T-helper 2 cell treated with Interferon-gamma antibody and Interleukin-4, amounts not matched to agents 100 ng/mL and 5 ng/mL, for 36 hours (primary cell): ENCODE results near the gene GHRHR. TPM values are rescaled to one million over a fixed set of nuclear protein-coding genes. Genes with fewer than 3 reads are reported as not detected.

ENCODE experiments used
- intact Hi-C: fragments of 100-400 bp; cut with micrococcal nuclease; formaldehyde crosslinking; loops from one replicate; pipeline ENCODE4 v1.15.1; 2023
- total RNA-seq: library from RNA; stranded (reverse); gene quantifications from 2 replicates; pipeline ENCODE4 v1.2.3, GENCODE V29; 2022

The GHRHR gene
- total RNA-seq, 1 donor from 2014 or later: not detected

GRCh38 chr7:31003097-31003496 is 39.3 kb downstream of the GHRHR start:
- intact Hi-C loops: no loop called here

GRCh38 chr7:31003721-31004120 is 40.0 kb downstream of the GHRHR start:
- intact Hi-C loops: no loop called here

- intact Hi-C loops: no loop called here
These were observed 40.6 kb downstream of the GHRHR start for GRCh38 chr7:31004393-31004792.

DNA sequence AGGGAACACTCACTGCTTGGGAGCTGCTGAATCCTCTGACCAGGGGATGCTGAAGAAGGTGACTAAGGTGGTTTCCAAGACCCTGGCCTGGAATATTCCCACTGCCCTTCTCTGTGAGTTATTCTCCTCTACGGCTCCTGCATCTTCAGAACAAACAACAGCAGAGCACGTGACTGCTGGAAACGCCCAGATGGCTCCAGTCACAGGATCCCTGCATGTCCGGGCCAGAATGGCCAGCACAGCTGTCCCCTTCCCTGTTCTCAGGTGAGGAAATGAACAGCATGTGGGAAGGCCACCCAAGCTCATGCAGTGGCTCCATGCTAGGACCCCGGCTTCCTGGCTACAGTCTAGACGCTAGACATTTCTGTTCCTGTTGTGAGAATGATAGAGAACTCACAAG is 43.1 kb downstream of the GHRHR start:
- intact Hi-C loops: no loop called here

DNA sequence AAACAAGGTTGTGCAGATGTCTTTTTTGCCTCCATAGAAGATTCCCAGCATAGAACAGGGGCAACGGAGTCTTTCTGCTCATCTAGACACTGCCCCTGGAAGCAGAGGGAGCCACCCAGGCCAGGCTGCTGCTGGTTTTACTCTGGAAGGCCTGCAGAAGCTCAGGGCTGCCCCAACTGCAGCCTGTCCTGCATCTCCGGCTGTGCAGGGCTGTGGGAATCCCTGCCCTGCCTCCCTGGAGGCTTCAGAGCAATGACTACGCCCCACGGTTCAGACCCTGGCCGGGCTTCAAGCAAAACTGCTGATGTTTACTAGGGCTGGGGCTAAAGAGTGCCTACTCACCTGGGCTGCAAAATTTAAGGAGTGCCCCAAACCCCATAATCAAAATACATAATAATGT is 43.9 kb downstream of the GHRHR start:
- intact Hi-C loops: no loop called here

DNA sequence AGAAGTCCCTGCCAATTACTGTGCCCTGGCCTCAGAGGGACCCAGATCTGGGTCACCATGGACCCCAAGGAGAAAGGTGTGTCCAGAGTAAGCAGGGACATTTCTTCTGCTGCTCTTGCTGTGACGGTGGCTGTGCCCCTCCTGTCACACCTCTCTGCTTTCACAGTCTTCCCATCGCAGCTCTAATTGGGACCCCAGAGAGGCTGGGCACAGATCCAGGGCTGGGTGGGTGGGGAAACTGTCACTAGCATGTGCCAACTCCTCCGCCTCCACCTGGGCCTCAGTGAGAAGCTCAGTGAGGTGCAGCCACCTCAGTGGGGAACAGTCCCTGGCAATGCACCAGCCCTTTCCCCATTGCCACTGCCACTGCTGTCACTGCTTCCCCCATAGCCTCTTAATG is 51.1 kb downstream of the GHRHR start:
- intact Hi-C loops: no loop called here

- intact Hi-C loops: no loop called here
These were observed 53.4 kb downstream of the GHRHR start for GRCh38 chr7:31017032-31017675.

- intact Hi-C loops: no loop called here
These were observed 54.0 kb downstream of the GHRHR start for GRCh38 chr7:31017721-31018120.

DNA sequence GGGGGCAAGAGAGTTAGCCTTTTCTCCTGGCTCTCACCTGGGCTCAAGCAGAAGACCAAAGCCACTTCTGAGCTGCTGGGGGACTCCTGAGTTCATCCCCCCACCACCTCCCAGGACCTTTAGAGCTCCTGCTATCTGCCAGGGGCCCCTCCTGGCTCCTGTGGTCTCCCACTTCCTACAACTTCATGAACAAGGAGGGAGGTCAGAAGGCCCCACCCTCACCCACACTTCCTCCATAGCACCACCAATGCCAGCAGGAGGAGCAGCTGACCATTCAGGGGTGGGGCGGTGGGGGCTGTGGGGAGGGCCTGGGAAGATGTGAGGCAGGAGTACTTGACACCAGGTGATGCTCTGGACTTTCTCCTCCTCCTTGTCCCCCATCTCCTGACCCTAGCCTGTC is 55.8 kb downstream of the GHRHR start:
- intact Hi-C loops: no loop called here

- intact Hi-C loops: no loop called here
These were observed 56.4 kb downstream of the GHRHR start for GRCh38 chr7:31020161-31020560.

DNA sequence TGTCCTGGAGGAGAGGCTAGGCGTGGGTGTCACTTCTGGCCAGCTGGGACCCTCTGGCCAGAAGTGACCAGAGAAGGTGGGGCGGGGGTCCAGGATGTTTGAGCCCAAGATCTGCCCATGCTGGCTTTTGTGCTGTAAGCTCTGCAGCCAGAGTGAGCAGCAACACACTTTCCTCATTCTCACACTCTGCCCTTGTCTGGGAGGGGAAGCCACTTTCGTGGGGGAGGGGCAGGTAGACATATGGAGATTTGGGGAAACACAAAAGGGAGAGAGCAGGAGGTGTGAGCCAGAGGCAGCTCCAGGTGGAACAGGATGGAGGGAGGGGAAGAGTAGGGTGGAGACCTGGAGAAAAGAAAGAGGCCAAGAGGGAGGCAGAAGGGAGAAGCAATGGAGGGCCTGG is 56.9 kb downstream of the GHRHR start:
- intact Hi-C loops: no loop called here

DNA sequence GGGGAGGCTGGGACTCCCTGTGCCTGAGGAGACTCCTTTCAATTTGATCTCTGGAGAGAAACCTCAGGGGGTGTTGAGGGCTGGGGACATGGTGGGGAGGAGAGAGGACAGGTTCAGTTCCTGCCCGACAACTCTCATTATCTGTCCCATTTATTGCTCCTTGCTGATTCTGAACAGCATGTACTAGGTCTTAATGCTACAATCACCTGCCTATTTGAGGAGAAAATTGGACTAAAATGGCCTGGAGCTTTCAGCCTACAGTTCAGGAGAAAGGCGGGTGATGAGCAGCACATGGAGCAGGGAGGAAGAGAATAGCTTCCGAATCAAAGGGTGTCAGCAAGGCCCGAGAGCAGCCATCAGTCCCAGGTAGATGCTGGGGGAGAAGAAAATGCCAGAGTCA is 58.4 kb downstream of the GHRHR start:
- intact Hi-C loops: no loop called here

DNA sequence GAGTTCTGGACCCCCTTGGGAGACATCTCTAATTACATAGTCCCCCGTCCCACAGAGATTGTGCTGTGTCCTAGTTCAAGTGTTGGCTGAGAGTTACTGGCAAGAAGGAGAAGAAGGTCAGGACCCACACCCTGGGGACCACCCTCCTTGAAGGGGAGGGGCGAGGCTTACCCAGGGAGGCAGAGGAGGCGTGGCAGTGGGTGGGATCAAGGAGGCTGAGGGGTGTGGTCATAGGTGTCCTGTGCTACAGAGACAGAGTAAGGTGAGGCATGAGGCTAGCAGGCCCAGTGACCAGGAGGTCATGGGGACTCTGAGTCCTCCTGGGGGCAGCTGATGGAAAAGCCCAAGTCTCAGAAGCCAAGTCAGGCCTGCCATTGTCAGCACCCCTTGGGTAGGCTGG is 59.0 kb downstream of the GHRHR start:
- intact Hi-C loops: no loop called here

DNA sequence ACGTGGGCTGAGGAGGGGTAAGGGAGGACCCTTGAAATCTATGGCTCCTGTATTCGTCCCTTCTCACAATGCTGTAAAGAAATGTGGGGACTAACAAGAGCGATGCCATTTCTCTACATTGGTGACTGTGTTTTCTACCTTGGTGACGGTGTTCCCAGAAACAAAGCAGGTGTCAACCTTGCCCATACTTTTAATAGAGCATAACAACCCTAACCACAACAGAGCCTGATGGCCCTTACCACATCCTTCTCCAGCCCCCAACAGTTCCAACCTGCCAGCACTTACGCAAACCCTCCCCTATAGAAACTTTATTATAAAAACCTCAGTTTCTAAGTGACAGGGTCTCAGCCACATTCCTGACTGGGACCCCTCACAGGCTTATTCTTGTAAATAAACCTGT is 60.1 kb downstream of the GHRHR start:
- intact Hi-C loops: no loop called here

DNA sequence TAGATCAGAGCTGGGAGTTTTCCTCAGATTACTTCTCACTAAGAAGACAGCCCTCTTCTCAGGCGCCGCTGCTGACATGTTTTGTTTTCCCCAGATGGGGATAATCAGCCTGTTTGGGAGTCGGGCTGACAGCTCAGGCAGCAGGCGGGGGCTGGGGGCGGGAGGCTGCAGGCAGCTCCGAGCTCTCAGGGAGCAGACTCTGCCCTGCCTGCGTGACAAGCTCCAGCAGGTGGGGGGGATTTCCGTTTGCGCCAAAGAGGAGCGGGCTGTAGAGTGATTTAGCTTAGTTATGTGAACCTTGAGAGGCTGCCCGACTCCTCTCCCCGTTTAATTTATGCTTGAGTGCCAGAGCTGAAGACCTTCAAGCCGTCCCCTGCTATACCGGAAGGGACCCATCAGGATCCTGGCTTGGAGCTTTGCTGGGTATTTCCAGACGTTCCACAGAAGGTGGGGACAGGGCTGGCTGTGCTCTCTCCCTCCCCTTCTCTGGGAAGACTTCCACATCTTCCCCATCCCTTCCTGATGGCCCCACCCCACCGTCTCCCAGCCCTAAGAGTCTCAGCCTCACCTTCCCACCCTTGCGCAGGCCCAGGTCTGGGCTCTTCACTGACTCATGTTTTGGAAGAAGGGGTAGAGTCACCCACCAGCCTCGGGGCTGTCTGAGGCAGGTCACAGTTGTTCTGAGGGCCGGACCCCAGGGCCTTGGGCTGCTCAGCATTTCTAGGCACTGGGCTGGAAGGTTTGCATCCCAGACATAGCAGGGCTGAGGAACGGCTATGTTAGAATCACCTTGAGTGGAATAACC is 63.6 kb downstream of the GHRHR start:
- intact Hi-C loops: loop anchor here (2.0 kb wide), 1 partner anchor 39 kb away; no protein-coding TSS in a partner anchor

DNA sequence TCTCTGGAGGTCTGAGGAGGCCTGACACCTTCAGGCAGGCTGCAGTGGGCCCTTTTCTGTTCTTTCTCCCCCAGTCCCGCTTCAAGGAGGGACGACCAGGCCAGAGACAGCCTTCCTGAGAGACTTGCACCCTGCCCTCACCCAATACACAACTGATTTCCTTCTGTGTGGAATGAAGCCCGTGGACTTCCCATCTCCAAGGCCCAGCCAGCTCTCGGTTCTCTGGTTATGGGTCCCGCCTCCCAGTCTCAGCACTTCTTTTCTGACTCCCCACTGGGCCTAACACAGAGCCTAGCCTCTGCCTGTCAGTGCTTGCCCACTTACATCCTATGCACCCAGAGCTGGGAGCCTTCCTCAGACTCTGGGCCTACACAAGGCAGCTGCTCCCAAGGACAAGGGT is 64.3 kb downstream of the GHRHR start:
- intact Hi-C loops: no loop called here

DNA sequence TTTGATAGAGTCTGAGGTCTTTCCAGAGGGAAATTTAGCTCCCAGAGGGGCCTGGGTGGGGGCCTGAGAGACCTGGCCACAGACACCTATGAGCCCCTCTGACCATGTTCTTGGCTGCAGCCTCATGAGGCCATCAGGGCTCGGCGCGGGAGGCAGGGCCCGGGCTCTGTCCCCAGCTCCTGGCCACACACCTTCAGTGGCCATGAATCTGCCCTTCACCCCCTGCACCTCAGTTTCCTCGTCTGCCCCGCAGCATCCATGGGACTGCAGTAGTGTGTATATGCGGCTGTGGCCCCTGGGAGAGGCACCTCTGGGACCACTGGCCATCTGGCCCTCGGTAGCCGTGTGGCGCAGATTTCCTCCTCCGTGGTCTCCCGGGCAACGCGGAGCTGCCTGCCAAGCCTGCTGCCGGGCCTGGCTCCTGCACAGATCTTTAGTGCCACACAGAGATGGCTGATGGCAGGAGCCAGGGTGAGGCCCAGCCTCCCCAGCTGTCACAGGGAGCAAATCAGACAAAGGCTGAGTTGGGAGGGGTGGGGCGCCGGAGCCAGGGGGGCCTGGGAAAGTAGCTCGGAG is 64.8 kb downstream of the GHRHR start:
- intact Hi-C loops: no loop called here

Other genes starting within 250 kb of the GHRHR start
- gene INMT, start 211.8 kb upstream of the GHRHR start, total RNA-seq: 0.77 and 0.89 TPM in 2 replicates
- 1.2 and 1.3 TPM in 2 replicates for gene MINDY4, start 192.5 kb upstream of the GHRHR start, total RNA-seq
- gene AQP1, start 52.1 kb upstream of the GHRHR start, total RNA-seq: 0.11 TPM in 1 of 2 replicates, not detected in the other
- not detected in 2 replicates for gene ADCYAP1R1, start 88.4 kb downstream of the GHRHR start, total RNA-seq